HepG2 (cell line): ENCODE data around the gene INO80B. TPM values are rescaled to one million over a fixed set of nuclear protein-coding genes. Genes with fewer than 3 reads are reported as not detected.

Experiments
- FOXJ3 ChIP-seq: sonication (generic); formaldehyde crosslinking; IDR thresholded peaks from 2 replicates; pipeline ENCODE4 v1.4.0; 2020; ENCODE audit warnings: missing genetic modification reagents, mild to moderate bottlenecking, borderline replicate concordance
- GABPA ChIP-seq, 2 experiments: IDR thresholded peaks; 2 replicates each; pipeline ENCODE4 v1.6.1; 2011 to 2016; ENCODE audit warnings: low read depth in 2 of 2, low read length in 1 of 2, missing biosample characterization in 1 of 2, missing genetic modification characterization in 1 of 2
- HDAC2 ChIP-seq: sonication (generic); formaldehyde crosslinking; IDR thresholded peaks from 2 replicates; pipeline ENCODE4 v1.4.0; 2020; ENCODE audit warnings: missing genetic modification reagents
- MEIS1 ChIP-seq: sonication (generic); formaldehyde crosslinking; IDR thresholded peaks from 2 replicates; pipeline ENCODE4 v1.9.0; 2021; ENCODE audit warnings: mild to moderate bottlenecking, missing genetic modification reagents, moderate library complexity, borderline replicate concordance
- REXO4 ChIP-seq: sonication (generic); formaldehyde crosslinking; IDR thresholded peaks from 2 replicates; pipeline ENCODE4 v1.8.0; 2022; ENCODE audit warnings: missing genetic modification reagents, mild to moderate bottlenecking, borderline replicate concordance
- SCMH1 ChIP-seq: sonication (generic); formaldehyde crosslinking; IDR thresholded peaks from 2 replicates; pipeline ENCODE4 v1.9.0; 2021; ENCODE audit warnings: missing genetic modification reagents, mild to moderate bottlenecking, borderline replicate concordance
- TRIM22 ChIP-seq: fragments of 450-650 bp; IDR thresholded peaks from 2 replicates; pipeline ENCODE4 v1.6.1; 2017
- ZC3H4 ChIP-seq: sonication (generic); formaldehyde crosslinking; IDR thresholded peaks from 2 replicates; pipeline ENCODE4 v1.4.0; 2020; ENCODE audit warnings: missing genetic modification reagents, borderline replicate concordance
- ZFP36L1 ChIP-seq: sonication (generic); formaldehyde crosslinking; IDR thresholded peaks from 2 replicates; pipeline ENCODE4 v1.8.0; 2022; ENCODE audit warnings: mild to moderate bottlenecking, missing genetic modification reagents, moderate library complexity
- ZNF224 ChIP-seq: sonication (generic); formaldehyde crosslinking; IDR thresholded peaks from 2 replicates; pipeline ENCODE4 v1.5.0; 2020; ENCODE audit warnings: mild to moderate bottlenecking, missing genetic modification reagents
- ZNF432 ChIP-seq: sonication (generic); formaldehyde crosslinking; IDR thresholded peaks from 2 replicates; pipeline ENCODE4 v1.5.0; 2020; ENCODE audit warnings: missing genetic modification reagents, mild to moderate bottlenecking, borderline replicate concordance
- ZNF546 ChIP-seq: sonication (generic); formaldehyde crosslinking; conservative IDR thresholded peaks from 2 replicates; pipeline ENCODE4 v1.8.1; 2023; ENCODE audit warnings: mild to moderate bottlenecking, missing genetic modification reagents
- polyA plus RNA-seq, 8 experiments: library from polyadenylated mRNA; depleted of rRNA in 3 of 8; stranded (reverse) in 7 of 8; unstranded in 1 of 8; fragments of >200 nt; fragmentation: Illumina TruSeq in 4 of 8; extraction: Trizol in 4 of 8; gene quantifications; 2 replicates each; pipeline versions ENCODE4 v1.2.1 to v1.2.3, GENCODE V29; 2011 to 2016; ENCODE audit warnings: low read depth in 4 of 8, missing spikeins in 1 of 8, mixed read lengths in 1 of 8; ENCODE audit not compliant: insufficient read depth in 1 of 8
- total RNA-seq, 5 experiments: library from RNA; depleted of rRNA; stranded (reverse); fragments of >200 nt; fragmentation: Illumina TruSeq; extraction: Trizol; gene quantifications; 2 replicates each; pipeline ENCODE4 v1.2.3, GENCODE V29; 2016; ENCODE audit warnings: low read depth in 1 of 5
- TF ChIP-seq, protein P1 (sequence below): sonication (generic); formaldehyde crosslinking; IDR thresholded peaks from 2 replicates; pipeline ENCODE4 v1.4.0; 2020; ENCODE audit warnings: missing genetic modification reagents
- TF ChIP-seq, protein P2 (sequence below): sonication (generic); formaldehyde crosslinking; IDR thresholded peaks from 2 replicates; pipeline ENCODE4 v1.4.0; 2020; ENCODE audit warnings: missing genetic modification reagents
- TF ChIP-seq, protein P3 (sequence below): sonication (generic); formaldehyde crosslinking; IDR thresholded peaks from 2 replicates; pipeline ENCODE4 v1.8.0; 2022; ENCODE audit warnings: missing genetic modification reagents, mild to moderate bottlenecking, moderate library complexity, borderline replicate concordance
- TF ChIP-seq, protein P4 (sequence below): sonication (generic); formaldehyde crosslinking; IDR thresholded peaks from 2 replicates; pipeline ENCODE4 v1.8.0; 2022; ENCODE audit warnings: mild to moderate bottlenecking, missing genetic modification reagents

The INO80B gene
- total and polyA plus RNA-seq, 2 of the 13 experiments (the other 11 are each of a cell fraction or from before 2014, with no cell fraction given), result 6.2 to 14.5 TPM

DNA sequence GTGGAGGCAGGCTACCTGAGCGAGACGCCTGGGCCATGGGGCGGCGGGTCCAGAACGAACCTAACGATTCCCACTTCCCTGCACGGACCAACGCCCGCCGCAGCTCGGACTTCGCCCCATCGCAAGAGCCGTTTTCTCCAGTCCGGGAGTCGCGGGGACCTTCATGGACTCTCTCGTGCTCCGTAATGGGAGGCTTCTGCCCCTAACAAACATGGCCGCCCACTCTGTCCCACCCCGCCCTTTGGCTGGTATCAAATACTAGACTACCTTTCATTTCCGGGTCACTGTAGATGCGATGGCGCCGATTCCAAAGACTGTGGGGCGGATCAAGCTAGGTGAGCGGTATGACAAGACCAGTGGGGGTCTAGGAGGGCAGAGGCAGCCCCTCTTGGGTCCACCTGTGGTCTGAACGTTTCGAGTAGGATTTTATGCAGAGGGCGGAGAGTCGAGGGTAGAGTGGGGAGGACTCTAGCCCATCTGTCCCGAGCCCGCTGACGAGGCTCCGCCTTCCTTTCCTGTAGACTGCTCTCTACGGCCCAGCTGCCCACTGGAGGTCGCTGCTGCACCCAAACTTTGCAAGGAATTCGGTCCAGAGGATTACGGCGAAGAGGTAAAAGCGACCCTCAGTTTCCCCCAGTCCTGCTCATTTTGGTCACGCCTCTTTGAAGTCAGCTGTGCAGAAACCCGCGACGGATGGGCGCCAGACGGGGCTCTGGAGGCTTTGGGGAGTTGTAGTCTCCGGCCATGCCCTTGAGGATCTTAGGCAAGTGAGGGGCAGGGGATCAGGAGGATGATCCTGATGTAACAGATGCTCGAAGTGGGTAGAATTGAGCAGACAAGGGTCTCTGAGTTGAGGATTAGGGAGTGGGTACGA, 28.2 kb downstream of the INO80B start, which contains the start of the genes CCDC142 and TTC31 (continued):
- TF ChIP-seq, protein P1, sequence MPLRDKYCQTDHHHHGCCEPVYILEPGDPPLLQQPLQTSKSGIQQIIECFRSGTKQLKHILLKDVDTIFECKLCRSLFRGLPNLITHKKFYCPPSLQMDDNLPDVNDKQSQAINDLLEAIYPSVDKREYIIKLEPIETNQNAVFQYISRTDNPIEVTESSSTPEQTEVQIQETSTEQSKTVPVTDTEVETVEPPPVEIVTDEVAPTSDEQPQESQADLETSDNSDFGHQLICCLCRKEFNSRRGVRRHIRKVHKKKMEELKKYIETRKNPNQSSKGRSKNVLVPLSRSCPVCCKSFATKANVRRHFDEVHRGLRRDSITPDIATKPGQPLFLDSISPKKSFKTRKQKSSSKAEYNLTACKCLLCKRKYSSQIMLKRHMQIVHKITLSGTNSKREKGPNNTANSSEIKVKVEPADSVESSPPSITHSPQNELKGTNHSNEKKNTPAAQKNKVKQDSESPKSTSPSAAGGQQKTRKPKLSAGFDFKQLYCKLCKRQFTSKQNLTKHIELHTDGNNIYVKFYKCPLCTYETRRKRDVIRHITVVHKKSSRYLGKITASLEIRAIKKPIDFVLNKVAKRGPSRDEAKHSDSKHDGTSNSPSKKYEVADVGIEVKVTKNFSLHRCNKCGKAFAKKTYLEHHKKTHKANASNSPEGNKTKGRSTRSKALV (CRISPR knock-in tag), result peak; percentile 19; the same call in 1 of the 2 replicates
- TF ChIP-seq ZNF546 (peak; percentile 94; the same call in 1 of the 2 replicates), ZNF224 (CRISPR knock-in tag) (0 out of 2 replicates have a peak, but pooled peaks have one; percentile 38), ZNF432 (CRISPR knock-in tag) (no peak), ZFP36L1 (no peak; the same call in 1 of the 2 replicates), MEIS1 (CRISPR knock-in tag) (peak; percentile 73; the same call in 1 of the 2 replicates), GABPA (IDR thresholded peaks at IDR 0.05; ENCODE audit: low read depth, low read length) (peak; percentile 73), GABPA (CRISPR knock-in tag; IDR thresholded peaks at IDR 0.05; ENCODE audit: low read depth) (peak; percentile 99), HDAC2 (CRISPR knock-in tag) (peak; percentile 88), REXO4 (no peak; the same call in none of the 2 replicates), TRIM22 (no peak), ZC3H4 (CRISPR knock-in tag) (peak; percentile 10; the same call in 1 of the 2 replicates), SCMH1 (CRISPR knock-in tag) (no peak), FOXJ3 (CRISPR knock-in tag) (peak; percentile 66; the same call in 1 of the 2 replicates)
- TF ChIP-seq, protein P2, sequence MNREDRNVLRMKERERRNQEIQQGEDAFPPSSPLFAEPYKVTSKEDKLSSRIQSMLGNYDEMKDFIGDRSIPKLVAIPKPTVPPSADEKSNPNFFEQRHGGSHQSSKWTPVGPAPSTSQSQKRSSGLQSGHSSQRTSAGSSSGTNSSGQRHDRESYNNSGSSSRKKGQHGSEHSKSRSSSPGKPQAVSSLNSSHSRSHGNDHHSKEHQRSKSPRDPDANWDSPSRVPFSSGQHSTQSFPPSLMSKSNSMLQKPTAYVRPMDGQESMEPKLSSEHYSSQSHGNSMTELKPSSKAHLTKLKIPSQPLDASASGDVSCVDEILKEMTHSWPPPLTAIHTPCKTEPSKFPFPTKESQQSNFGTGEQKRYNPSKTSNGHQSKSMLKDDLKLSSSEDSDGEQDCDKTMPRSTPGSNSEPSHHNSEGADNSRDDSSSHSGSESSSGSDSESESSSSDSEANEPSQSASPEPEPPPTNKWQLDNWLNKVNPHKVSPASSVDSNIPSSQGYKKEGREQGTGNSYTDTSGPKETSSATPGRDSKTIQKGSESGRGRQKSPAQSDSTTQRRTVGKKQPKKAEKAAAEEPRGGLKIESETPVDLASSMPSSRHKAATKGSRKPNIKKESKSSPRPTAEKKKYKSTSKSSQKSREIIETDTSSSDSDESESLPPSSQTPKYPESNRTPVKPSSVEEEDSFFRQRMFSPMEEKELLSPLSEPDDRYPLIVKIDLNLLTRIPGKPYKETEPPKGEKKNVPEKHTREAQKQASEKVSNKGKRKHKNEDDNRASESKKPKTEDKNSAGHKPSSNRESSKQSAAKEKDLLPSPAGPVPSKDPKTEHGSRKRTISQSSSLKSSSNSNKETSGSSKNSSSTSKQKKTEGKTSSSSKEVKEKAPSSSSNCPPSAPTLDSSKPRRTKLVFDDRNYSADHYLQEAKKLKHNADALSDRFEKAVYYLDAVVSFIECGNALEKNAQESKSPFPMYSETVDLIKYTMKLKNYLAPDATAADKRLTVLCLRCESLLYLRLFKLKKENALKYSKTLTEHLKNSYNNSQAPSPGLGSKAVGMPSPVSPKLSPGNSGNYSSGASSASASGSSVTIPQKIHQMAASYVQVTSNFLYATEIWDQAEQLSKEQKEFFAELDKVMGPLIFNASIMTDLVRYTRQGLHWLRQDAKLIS (CRISPR knock-in tag), result peak; percentile 15
- TF ChIP-seq, protein P3, sequence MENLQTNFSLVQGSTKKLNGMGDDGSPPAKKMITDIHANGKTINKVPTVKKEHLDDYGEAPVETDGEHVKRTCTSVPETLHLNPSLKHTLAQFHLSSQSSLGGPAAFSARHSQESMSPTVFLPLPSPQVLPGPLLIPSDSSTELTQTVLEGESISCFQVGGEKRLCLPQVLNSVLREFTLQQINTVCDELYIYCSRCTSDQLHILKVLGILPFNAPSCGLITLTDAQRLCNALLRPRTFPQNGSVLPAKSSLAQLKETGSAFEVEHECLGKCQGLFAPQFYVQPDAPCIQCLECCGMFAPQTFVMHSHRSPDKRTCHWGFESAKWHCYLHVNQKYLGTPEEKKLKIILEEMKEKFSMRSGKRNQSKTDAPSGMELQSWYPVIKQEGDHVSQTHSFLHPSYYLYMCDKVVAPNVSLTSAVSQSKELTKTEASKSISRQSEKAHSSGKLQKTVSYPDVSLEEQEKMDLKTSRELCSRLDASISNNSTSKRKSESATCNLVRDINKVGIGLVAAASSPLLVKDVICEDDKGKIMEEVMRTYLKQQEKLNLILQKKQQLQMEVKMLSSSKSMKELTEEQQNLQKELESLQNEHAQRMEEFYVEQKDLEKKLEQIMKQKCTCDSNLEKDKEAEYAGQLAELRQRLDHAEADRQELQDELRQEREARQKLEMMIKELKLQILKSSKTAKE (CRISPR knock-in tag), result peak; percentile 65
- TF ChIP-seq, protein P4, sequence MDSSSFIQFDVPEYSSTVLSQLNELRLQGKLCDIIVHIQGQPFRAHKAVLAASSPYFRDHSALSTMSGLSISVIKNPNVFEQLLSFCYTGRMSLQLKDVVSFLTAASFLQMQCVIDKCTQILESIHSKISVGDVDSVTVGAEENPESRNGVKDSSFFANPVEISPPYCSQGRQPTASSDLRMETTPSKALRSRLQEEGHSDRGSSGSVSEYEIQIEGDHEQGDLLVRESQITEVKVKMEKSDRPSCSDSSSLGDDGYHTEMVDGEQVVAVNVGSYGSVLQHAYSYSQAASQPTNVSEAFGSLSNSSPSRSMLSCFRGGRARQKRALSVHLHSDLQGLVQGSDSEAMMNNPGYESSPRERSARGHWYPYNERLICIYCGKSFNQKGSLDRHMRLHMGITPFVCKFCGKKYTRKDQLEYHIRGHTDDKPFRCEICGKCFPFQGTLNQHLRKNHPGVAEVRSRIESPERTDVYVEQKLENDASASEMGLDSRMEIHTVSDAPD (CRISPR knock-in tag), result peak; percentile 83
